ENCODE data around the gene CA4.

GRCh38 chr17:60156746-60157145 is 7.0 kb downstream of the CA4 start:
- no peak for TF ChIP-seq CTCF (IDR thresholded peaks at IDR 0.05)
- no peak for TF ChIP-seq EZH2 (IDR thresholded peaks at IDR 0.05; ENCODE audit: borderline replicate concordance, insufficient read depth, low read depth, low read length, poor library complexity, severe bottlenecking)
